ELF-1 (cell line): ENCODE results near the gene UVRAG.
"Not testable (repeated sequence)": the region's sequence is repeated elsewhere in the genome, so short reads cannot be mapped to it uniquely, and the experiment has no call there.

Experiments used
- DNase-seq: peaks from one replicate; pipeline ENCODE4 v3.0.0-alpha.2; 2016; ENCODE audit warnings: low read depth, low spot score

The UVRAG gene

GRCh38 chr11:75913984-75914383, 99.0 kb downstream of the UVRAG start:
- DNase-seq = no peak

DNA sequence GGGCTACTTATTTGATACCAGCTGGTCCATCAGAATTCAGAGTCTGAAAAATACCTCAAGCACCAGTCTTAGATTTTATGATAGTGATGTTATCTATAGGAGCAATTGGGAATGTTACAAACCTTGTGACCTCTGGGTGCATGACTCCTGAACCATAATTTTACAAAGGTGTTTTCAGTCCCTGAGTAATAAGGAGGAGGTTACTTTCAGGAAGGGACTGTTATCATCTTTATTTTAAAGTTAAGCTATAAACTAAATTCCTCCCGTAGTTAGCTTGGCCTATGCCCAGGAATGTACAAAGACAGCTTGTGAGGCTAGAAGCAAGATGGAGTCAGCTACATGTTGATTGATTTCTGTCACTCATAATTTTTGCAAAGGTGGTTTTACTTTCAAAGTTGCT, 101.9 kb downstream of the UVRAG start:
- no peak for DNase-seq

GRCh38 chr11:75918331-75918730, 103.3 kb downstream of the UVRAG start:
- DNase-seq = no peak

GRCh38 chr11:75919525-75919924, 104.5 kb downstream of the UVRAG start:
- DNase-seq = no peak

GRCh38 chr11:75920848-75921247, 105.8 kb downstream of the UVRAG start:
- no peak for DNase-seq

- no peak for DNase-seq
Observed at GRCh38 chr11:75921808-75922207, 106.8 kb downstream of the UVRAG start.

DNA sequence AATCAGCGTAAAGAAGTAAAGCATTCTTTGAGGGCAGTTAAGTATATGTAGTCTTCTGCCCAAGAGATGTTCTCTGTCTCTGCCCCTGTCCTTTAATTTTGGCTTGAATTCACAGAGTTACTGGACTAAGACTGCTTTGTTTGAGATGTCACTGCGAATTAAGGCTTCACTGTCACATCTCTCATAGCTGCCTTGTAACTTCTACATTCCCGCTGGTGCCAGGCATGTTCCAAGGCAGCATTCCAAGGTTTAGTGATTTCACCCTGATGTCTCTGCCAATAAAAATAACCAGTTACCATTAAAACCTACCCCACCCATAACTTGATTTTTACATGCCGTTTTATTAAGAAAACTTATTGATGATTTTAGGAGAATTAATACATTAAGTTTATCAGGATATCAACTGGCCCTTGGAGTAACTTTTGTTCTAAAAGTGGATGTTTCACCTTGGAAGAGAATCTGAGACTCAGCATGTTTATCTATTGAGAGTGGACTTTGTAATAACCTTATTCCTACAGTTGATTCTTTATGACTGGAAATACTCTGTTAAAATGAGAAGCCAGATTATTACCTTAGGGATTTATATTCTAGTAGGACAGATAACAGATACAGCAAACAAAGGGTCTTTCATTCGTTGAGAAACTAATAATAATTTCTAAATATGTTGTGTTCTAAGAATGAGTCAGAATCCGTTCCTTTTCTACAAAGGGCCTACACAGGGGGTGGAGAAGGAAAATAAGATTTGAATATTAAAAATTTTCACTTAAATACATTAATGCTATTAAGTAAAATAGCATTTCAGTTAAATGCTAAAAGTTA, 110.2 kb downstream of the UVRAG start:
- no peak for DNase-seq

DNA sequence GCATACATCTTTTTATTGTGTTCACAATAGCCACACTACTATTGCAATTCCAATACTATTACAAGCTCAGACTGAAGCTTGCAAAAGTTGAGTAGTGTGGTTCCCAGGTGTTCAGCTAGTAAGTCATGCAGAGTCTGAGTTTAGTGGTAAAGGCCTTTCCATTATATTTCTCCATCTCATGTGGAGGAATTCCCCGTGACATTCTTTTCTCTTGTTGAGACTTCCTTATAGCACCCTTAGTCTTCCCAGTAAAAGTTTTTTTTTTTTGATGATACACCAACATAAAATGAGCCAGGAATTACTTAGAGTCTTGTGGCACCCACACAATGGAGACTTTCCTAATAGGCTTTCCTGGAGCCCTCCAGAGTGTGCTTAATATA, 110.8 kb downstream of the UVRAG start:
- no peak for DNase-seq

DNA sequence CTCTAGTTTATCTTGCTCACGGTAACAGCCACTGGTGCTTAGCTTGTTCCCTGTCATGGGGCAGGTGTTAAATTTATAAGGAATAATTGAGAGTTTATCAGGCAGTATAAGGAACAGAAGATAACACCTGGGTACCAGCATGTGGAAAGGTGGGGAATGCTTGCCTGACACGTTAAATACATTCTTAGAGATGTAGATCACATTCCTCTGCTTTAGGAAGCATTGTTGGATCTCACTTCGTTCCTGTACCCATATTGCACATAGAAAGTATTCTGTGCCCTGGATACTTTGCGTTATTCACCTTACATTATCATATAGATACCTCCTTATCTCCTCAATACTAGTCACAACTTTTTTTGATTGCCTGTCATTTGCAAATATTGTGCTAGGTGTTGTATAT, 114.7 kb downstream of the UVRAG start:
- no peak for DNase-seq

DNA sequence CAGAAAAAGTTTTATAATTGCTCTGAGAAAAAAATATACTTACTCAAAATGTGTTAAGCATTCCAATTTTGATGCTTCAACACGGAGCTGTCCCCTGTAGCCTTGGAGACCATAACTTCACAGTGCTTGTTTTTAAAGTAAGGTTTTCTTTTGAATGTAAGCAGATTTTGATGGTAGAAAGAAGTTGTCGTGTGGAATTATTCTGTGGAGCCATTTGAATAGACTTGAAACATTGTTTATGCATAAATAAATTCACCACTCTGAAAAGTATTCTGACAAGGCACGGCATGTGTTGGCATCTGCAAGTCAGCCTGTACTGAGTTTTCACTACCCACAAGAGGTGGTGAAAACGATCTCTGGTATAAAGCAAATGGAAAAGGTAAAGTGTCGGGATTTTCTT, 115.5 kb downstream of the UVRAG start:
- DNase-seq = no peak

GRCh38 chr11:75931124-75931523, 116.1 kb downstream of the UVRAG start:
- DNase-seq = no peak

GRCh38 chr11:75933736-75934135, 118.7 kb downstream of the UVRAG start:
- DNase-seq = not testable (repeated sequence)

DNA sequence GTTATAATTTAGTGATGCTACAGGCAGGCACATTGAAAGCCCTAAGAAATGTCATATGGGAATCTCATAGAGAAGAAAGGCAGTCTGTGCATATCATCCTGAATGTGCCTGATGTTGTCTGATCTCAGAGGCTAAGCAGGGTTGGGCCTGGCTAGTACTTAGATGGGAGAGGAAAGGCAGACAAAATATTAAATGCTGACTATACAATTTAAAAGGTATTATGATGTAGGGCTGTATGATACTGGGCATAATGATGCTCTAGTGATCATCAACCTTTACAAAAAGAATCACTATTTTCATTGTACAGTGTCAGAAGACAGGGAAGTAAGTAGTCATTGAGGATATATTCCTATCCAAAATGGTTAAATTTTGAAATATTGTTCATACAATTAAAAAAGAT, 119.8 kb downstream of the UVRAG start:
- DNase-seq = no peak

GRCh38 chr11:75938543-75938942, 123.5 kb downstream of the UVRAG start:
- DNase-seq = no peak

- DNase-seq = no peak
Observed at GRCh38 chr11:75939516-75939915, 124.5 kb downstream of the UVRAG start.

GRCh38 chr11:75939992-75940391, 125.0 kb downstream of the UVRAG start:
- no peak for DNase-seq

DNA sequence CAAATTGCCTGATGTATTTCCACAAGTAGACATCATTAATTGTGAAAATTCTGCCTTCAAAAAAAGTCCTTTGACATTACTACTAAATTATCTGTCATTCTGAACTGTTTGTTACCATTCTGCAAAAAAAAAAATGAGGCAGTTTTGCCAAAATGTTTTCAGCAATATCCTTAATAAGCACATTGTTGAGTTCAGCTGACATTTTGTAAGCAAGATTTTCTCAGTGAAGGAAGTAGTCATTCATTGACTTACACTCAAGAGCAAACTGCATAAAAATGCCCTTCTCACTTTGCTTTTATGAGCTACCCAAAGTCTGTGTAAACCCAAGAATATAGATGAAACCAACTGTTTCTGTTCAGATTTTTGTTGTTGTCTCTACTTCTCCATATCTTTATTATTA, 125.9 kb downstream of the UVRAG start:
- DNase-seq = no peak

GRCh38 chr11:75944515-75944914, 129.5 kb downstream of the UVRAG start:
- no peak for DNase-seq

DNA sequence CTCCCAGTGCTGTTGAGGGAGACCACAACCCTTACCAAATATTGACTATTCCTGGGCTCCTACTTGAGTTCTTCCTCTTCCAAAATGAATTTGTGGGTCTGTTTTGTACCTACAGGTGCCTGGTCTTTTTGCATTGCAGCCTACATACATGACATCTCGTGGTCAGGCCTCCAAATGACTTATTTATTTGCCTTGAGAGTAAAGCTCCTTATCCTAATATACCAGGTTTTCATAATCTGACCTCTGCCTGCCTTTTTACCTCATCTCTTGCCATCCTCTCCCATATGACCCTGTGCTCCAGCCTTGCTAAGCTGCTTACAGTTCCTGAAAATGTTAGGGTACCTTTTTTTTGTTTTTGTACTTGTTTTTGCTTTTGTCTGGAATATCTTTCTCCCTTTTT, 130.4 kb downstream of the UVRAG start:
- no peak for DNase-seq

DNA sequence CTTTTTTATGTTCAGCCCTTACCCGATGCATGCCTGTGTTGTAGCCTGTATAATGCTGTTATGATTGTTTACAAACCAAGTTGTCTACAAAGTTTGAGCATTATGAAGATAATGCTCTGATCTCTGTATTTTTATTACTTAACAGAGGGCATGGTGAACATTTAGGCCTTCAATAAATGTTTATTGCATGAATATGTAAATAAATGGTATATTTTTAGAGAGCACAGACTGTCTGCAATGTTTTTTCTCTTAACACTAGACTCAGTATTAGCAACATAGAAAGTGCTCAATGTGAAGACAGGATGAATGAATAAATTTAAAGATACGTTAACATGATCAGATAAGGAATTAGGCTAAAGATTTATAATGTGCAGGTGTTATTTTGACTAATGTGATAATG, 130.9 kb downstream of the UVRAG start:
- DNase-seq = no peak

DNA sequence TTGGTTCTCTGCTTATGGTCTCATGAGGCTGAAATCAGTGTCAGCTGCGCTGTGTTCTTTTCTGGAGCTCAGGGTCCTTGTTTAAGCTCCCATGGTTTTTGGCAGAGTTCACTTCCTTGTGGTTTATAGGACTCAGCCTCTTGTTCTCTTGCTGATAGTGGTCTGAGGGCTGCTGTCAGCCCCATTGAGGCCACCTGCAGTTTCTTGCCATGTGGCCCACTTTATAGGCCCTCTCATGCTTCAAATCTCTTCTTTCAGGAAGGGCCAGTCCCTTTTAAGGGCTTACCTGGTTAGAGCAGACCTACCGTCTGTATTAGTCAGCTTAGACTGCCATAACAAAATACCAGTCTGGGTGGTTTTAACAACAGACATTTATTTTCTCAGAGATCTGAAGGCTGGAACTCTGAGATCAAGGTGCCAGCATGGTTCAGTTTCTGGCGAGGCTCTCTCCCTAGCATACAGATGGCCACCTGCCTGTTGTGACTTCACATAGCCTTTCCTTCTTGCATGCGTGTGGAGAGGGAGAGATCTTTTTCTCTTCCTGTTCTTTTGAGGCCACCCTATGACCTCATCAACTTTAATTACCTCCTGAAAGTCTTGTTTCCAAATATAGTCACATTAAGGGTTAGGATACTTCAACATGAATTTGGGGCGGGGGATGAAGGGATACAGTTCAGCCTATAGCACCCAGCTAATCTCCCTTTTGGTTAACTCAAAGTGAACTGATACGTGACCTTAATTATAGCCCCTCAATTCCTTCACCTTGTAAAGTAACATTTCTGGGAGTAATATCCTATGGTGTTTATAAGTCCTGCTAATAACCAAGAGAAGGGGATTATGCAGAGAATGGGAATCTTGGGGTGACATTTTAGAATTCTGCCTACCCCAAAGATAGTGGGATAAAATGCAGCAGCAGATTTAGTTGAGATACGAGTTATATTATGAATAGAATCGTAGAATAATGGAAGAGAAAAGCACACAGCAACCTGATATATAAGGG, 131.8 kb downstream of the UVRAG start:
- DNase-seq = peak; percentile 8

DNA sequence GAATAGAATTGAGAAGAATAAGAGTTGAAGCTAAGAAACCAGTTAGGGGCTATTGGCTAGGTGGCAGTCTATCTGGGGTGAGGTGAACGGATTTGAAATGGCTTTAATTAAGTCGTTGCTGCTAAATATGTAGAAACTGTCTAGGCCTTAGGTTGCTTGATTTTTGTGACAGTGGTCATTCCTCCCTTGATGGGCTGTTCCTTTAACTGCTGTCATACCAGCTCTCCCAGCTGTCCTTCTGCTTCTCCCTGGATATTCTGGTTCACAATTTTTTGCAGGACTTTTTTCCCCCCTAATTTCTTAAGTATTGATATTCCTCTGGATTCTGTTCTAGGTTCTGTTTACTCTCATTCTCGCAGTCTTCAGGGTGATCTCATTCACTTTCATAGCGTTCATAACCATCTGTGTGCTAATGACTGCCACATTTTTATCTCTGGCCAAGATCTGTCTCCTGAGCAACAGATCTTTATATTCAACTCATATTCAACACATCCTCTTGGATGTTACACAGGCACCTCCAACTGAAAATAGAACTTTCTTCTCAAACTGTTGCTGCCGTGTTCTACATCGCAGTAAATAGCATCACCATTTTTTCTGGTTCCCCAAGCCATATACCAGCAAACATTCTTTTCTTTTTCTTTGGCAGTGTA, 134.1 kb downstream of the UVRAG start:
- DNase-seq = no peak
